ENCODE results near the gene OR4D6. TPM values are rescaled to one million over a fixed set of nuclear protein-coding genes. Genes with fewer than 3 reads are reported as not detected.

OR4D6 gene
- polyA plus RNA-seq, 1 donor from 2014 or later: not detected

DNA sequence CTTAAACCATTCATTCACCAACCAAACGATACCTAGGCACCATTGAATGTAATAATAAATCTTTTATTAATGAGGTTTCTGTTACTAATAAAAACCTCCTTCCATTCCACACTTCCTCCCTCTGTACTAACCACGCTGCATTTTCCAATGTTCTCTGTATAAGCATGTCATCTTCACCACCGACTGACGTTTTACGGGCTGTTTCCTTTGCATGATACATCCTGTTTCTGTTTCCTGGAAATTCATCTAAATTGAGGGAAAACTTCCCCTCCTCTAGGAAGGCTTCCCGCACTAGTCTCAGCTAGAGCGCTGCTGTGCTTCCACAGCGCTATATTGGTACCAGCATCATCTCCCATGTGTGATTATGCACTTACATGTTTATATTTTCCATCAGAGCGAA is 18.4 kb downstream of the OR4D6 start:
- no peak overlapping the region for H2AFZ ChIP-seq (ENCODE audit: low read depth, low read length)
- H3K9me3 ChIP-seq (ENCODE audit: low read length): no peaks in the 10 kb centered on the region
- no peaks in the 10 kb centered on the region for H3K79me2 ChIP-seq (replicated peaks; ENCODE audit: insufficient read depth, low read length)
- H4K20me1 ChIP-seq (ENCODE audit: insufficient read depth): no peaks in the 10 kb centered on the region
- no peak overlapping the region for H3K27ac ChIP-seq (ENCODE audit: low read length)
- no peaks in the 10 kb centered on the region for H3F3A ChIP-seq (ENCODE audit: insufficient read depth, low read length, poor library complexity, severe bottlenecking)
- no peak overlapping the region for H3K9ac ChIP-seq (ENCODE audit: low read length)
- TF ChIP-seq, protein P1, sequence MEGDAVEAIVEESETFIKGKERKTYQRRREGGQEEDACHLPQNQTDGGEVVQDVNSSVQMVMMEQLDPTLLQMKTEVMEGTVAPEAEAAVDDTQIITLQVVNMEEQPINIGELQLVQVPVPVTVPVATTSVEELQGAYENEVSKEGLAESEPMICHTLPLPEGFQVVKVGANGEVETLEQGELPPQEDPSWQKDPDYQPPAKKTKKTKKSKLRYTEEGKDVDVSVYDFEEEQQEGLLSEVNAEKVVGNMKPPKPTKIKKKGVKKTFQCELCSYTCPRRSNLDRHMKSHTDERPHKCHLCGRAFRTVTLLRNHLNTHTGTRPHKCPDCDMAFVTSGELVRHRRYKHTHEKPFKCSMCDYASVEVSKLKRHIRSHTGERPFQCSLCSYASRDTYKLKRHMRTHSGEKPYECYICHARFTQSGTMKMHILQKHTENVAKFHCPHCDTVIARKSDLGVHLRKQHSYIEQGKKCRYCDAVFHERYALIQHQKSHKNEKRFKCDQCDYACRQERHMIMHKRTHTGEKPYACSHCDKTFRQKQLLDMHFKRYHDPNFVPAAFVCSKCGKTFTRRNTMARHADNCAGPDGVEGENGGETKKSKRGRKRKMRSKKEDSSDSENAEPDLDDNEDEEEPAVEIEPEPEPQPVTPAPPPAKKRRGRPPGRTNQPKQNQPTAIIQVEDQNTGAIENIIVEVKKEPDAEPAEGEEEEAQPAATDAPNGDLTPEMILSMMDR (IDR thresholded peaks at IDR 0.05; ENCODE audit: poor library complexity, severe bottlenecking): no peak
- no peak for TF ChIP-seq TAF1 (IDR thresholded peaks at IDR 0.05; ENCODE audit: low read depth)
- no peak for TF ChIP-seq EP300 (conservative IDR thresholded peaks at IDR 0.05; ENCODE audit: poor library complexity, severe bottlenecking)
- no peak for TF ChIP-seq EZH2 (IDR thresholded peaks at IDR 0.05; ENCODE audit: borderline replicate concordance, insufficient read depth, low read length, poor library complexity, severe bottlenecking)
- TF ChIP-seq SMC3 (conservative IDR thresholded peaks at IDR 0.05; ENCODE audit: poor library complexity): no peak
- TF ChIP-seq MXI1 (conservative IDR thresholded peaks at IDR 0.05; ENCODE audit: poor library complexity, severe bottlenecking): no peak
- TF ChIP-seq POLR2AphosphoS5 (IDR thresholded peaks at IDR 0.05): no peak
- no peak for TF ChIP-seq RAD21 (conservative IDR thresholded peaks at IDR 0.05)
- no peak for TF ChIP-seq REST (IDR thresholded peaks at IDR 0.05; ENCODE audit: borderline replicate concordance)
- H3K4me2 ChIP-seq (ENCODE audit: low read length): no peak overlapping the region
- H3K4me3 ChIP-seq (ENCODE audit: low read length): no peak overlapping the region
- H3K36me3 ChIP-seq (ENCODE audit: insufficient read depth, low read length): no peaks in the 10 kb centered on the region
- H3K9me2 ChIP-seq (ENCODE audit: insufficient read depth, low read length): no peaks in the 10 kb centered on the region
- no peaks in the 10 kb centered on the region for H3K27me3 ChIP-seq (ENCODE audit: insufficient read depth, low read depth, low read length)

DNA sequence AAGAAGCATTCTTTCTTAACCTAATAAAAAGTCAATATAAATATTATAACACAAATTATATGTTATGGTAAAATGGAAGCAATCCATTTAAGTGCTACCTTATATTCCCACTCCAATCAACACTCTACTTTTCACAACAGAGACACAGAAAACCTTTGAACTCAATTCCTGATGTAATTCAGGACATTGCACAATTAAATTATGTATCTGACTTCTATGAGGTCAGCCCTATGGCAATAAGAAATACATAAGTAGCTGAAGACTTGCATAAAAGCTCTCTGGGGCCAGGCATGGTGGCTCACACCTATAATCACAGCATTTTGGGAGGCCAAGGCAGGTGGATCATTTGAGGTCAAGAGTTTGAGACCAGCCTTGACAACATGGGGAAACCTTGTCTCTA is 23.1 kb downstream of the OR4D6 start:
- H2AFZ ChIP-seq (ENCODE audit: low read depth, low read length): no peak overlapping the region
- no peaks in the 10 kb centered on the region for H3K9me2 ChIP-seq (ENCODE audit: insufficient read depth, low read length)
- H3K9ac ChIP-seq (ENCODE audit: low read length): no peak overlapping the region
- H3K4me2 ChIP-seq (ENCODE audit: low read length): no peak overlapping the region
- H3K27me3 ChIP-seq (ENCODE audit: insufficient read depth, low read depth, low read length): no peaks in the 10 kb centered on the region
- H3K36me3 ChIP-seq (ENCODE audit: insufficient read depth, low read length): no peaks in the 10 kb centered on the region
- TF ChIP-seq EP300 (conservative IDR thresholded peaks at IDR 0.05; ENCODE audit: poor library complexity, severe bottlenecking) (no peak), SMC3 (conservative IDR thresholded peaks at IDR 0.05; ENCODE audit: poor library complexity) (no peak), POLR2AphosphoS5 (IDR thresholded peaks at IDR 0.05) (no peak), TAF1 (IDR thresholded peaks at IDR 0.05; ENCODE audit: low read depth) (no peak), MXI1 (conservative IDR thresholded peaks at IDR 0.05; ENCODE audit: poor library complexity, severe bottlenecking) (no peak), RAD21 (conservative IDR thresholded peaks at IDR 0.05) (no peak), REST (IDR thresholded peaks at IDR 0.05; ENCODE audit: borderline replicate concordance) (no peak), EZH2 (IDR thresholded peaks at IDR 0.05; ENCODE audit: borderline replicate concordance, insufficient read depth, low read length, poor library complexity, severe bottlenecking) (no peak)
- TF ChIP-seq, protein P1 (IDR thresholded peaks at IDR 0.05; ENCODE audit: poor library complexity, severe bottlenecking): no peak
- H3K79me2 ChIP-seq (replicated peaks; ENCODE audit: insufficient read depth, low read length): no peaks in the 10 kb centered on the region
- no peak overlapping the region for H3K27ac ChIP-seq (ENCODE audit: low read length)
- H3K9me3 ChIP-seq (ENCODE audit: low read length): no peaks in the 10 kb centered on the region
- H3F3A ChIP-seq (ENCODE audit: insufficient read depth, low read length, poor library complexity, severe bottlenecking): no peaks in the 10 kb centered on the region
- H4K20me1 ChIP-seq (ENCODE audit: insufficient read depth): no peaks in the 10 kb centered on the region
- H3K4me3 ChIP-seq (ENCODE audit: low read length): no peak overlapping the region
